OCI-LY1 (cell line): ENCODE data around the gene NFIA.

Experiments
- CTCF ChIP-seq: fragments of 200-600 bp; sonication (generic), shearing (Covaris generic); IDR thresholded peaks from 2 replicates; pipeline ENCODE4 v1.5.1; 2017; ENCODE audit warnings: mild to moderate bottlenecking, antibody characterized with exemption, low read length, moderate library complexity, mixed read lengths
- EZH2 ChIP-seq: fragments of 200-600 bp; sonication (generic), shearing (Covaris generic); IDR thresholded peaks from 2 replicates; pipeline ENCODE4 v1.8.0; 2017; ENCODE audit warnings: borderline replicate concordance, mixed run types, mild to moderate bottlenecking, antibody characterized with exemption, low read length, moderate library complexity, mixed read lengths

- TF ChIP-seq CTCF (no peak), EZH2 (no peak)
These were observed 398.0 kb downstream of the NFIA start for GRCh38 chr1:61480273-61480935.
